22Rv1 (cell line): ENCODE measurements around the gene TRPV2.

ENCODE experiments used
- CTCF ChIP-seq: fragments of 450-650 bp; IDR thresholded peaks from 2 replicates; pipeline ENCODE4 v1.5.1; 2017; ENCODE audit warnings: mild to moderate bottlenecking
- ZFX ChIP-seq: fragments of 450-650 bp; IDR thresholded peaks from 2 replicates; pipeline ENCODE4 v1.6.1; 2017; ENCODE audit warnings: antibody characterized with exemption, borderline replicate concordance

DNA sequence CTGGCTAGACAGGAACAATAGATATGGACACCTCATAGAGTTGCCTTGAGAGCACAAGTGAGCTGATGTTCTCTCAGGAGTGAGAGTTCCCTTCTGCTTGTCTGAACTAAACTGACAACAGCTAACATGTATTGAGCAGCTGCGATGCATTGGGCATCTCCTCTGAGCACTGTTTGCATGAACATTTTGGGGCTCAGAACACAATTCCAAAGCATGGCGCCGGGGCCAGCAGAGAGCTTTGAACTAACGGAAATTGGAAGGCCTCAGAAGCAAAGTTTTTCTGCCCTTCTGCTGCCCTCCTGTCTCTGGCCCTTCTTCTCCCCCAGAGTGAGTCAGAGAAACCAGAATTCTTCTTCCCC, 38.1 kb downstream of the TRPV2 start:
- peak; percentile 68 for TF ChIP-seq CTCF
- TF ChIP-seq ZFX: no peak
